Bone marrow (tissue), 2 donors: ENCODE measurements around the gene ZFAND5.

Experiments used
- DNase-seq, 2 donors: peaks; one replicate each; lab custom pipeline; 2025; lab: John Stamatoyannopoulos, UW

The ZFAND5 gene

GRCh38 chr9:72322678-72323077 is 42.3 kb downstream of the ZFAND5 start:
- DNase-seq, result no peak

- no peak for DNase-seq
Measured at GRCh38 chr9:72322259-72322658, 42.7 kb downstream of the ZFAND5 start.

- no peak for DNase-seq
Measured at GRCh38 chr9:72315510-72316311, 49.3 kb downstream of the ZFAND5 start.

GRCh38 chr9:72315089-72315509 is 49.9 kb downstream of the ZFAND5 start:
- no peak for DNase-seq

- no peak for DNase-seq
Measured at GRCh38 chr9:72313507-72313906, 51.5 kb downstream of the ZFAND5 start.

- no peak for DNase-seq
Measured at GRCh38 chr9:72312386-72312987, 52.5 kb downstream of the ZFAND5 start.

- DNase-seq, result no peak
Measured at GRCh38 chr9:72309364-72310133, 55.5 kb downstream of the ZFAND5 start.

GRCh38 chr9:72306761-72307160 is 58.2 kb downstream of the ZFAND5 start:
- no peak for DNase-seq

GRCh38 chr9:72305707-72306106 is 59.3 kb downstream of the ZFAND5 start:
- DNase-seq, result no peak

- DNase-seq, result peak; percentile 6 to 33
Measured at GRCh38 chr9:72305102-72305546, 59.9 kb downstream of the ZFAND5 start.

GRCh38 chr9:72304538-72304937 is 60.5 kb downstream of the ZFAND5 start:
- DNase-seq, result no peak
